Measurements from ENCODE around the gene FBP1.
A peak's percentile ranks its signal among the peaks of the same experiment; 100 is the strongest.

Gene FBP1

GRCh38 chr9:94607423-94607691 is 32.0 kb downstream of the FBP1 start:
- TF ChIP-seq, protein P1, sequence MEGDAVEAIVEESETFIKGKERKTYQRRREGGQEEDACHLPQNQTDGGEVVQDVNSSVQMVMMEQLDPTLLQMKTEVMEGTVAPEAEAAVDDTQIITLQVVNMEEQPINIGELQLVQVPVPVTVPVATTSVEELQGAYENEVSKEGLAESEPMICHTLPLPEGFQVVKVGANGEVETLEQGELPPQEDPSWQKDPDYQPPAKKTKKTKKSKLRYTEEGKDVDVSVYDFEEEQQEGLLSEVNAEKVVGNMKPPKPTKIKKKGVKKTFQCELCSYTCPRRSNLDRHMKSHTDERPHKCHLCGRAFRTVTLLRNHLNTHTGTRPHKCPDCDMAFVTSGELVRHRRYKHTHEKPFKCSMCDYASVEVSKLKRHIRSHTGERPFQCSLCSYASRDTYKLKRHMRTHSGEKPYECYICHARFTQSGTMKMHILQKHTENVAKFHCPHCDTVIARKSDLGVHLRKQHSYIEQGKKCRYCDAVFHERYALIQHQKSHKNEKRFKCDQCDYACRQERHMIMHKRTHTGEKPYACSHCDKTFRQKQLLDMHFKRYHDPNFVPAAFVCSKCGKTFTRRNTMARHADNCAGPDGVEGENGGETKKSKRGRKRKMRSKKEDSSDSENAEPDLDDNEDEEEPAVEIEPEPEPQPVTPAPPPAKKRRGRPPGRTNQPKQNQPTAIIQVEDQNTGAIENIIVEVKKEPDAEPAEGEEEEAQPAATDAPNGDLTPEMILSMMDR (conservative IDR thresholded peaks at IDR 0.05; ENCODE audit: low read length), result no peak
- TF ChIP-seq EZH2phosphoT487 (IDR thresholded peaks at IDR 0.05; ENCODE audit: borderline replicate concordance), result no peak
- H3K36me3 ChIP-seq (ENCODE audit: insufficient read depth, low read length), result no peaks in the 10 kb centered on the region
- peaks cover 6% of the 10 kb centered on the region for H3K4me1 ChIP-seq (ENCODE audit: insufficient read depth, low read length, poor library complexity, severe bottlenecking)
- no peak overlapping the region for H3K4me2 ChIP-seq (ENCODE audit: low read depth, low read length, poor library complexity, severe bottlenecking)
- no peak overlapping the region for H3K9ac ChIP-seq (ENCODE audit: low read depth, low read length, poor library complexity, severe bottlenecking)
- H3K4me3 ChIP-seq (ENCODE audit: low read length, poor library complexity, severe bottlenecking), result no peak overlapping the region
- peaks cover 58% of the 10 kb centered on the region for H3K27me3 ChIP-seq (ENCODE audit: insufficient read depth, low read length, poor library complexity, severe bottlenecking)
- no peaks in the 10 kb centered on the region for H3K9me2 ChIP-seq (replicated peaks; ENCODE audit: low read depth, low read length)
- no peaks in the 10 kb centered on the region for H3K79me2 ChIP-seq (ENCODE audit: insufficient read depth, low read length)
- no peaks in the 10 kb centered on the region for H3K9me3 ChIP-seq (ENCODE audit: insufficient read depth, low read depth, low read length)
- no peaks in the 10 kb centered on the region for H4K20me1 ChIP-seq (ENCODE audit: insufficient read depth, low read length, poor library complexity, severe bottlenecking)
- no peak overlapping the region for H2AFZ ChIP-seq (ENCODE audit: low read length)
- no peaks in the 10 kb centered on the region for H3F3A ChIP-seq (ENCODE audit: low read depth)

GRCh38 chr9:94606646-94607422 is 32.5 kb downstream of the FBP1 start:
- no peaks in the 10 kb centered on the region for H3F3A ChIP-seq (ENCODE audit: low read depth)
- peaks cover 58% of the 10 kb centered on the region for H3K27me3 ChIP-seq (ENCODE audit: insufficient read depth, low read length, poor library complexity, severe bottlenecking)
- peaks cover 3% of the 10 kb centered on the region for H3K4me1 ChIP-seq (ENCODE audit: insufficient read depth, low read length, poor library complexity, severe bottlenecking)
- no peak overlapping the region for H3K4me3 ChIP-seq (ENCODE audit: low read length, poor library complexity, severe bottlenecking)
- no peaks in the 10 kb centered on the region for H3K36me3 ChIP-seq (ENCODE audit: insufficient read depth, low read length)
- H3K9me2 ChIP-seq (replicated peaks; ENCODE audit: low read depth, low read length), result no peaks in the 10 kb centered on the region
- H2AFZ ChIP-seq (ENCODE audit: low read length), result no peak overlapping the region
- no peak for TF ChIP-seq EZH2phosphoT487 (IDR thresholded peaks at IDR 0.05; ENCODE audit: borderline replicate concordance)
- TF ChIP-seq, protein P1 (conservative IDR thresholded peaks at IDR 0.05; ENCODE audit: low read length), result no peak
- no peak overlapping the region for H3K9ac ChIP-seq (ENCODE audit: low read depth, low read length, poor library complexity, severe bottlenecking)
- no peak overlapping the region for H3K4me2 ChIP-seq (ENCODE audit: low read depth, low read length, poor library complexity, severe bottlenecking)
- no peaks in the 10 kb centered on the region for H4K20me1 ChIP-seq (ENCODE audit: insufficient read depth, low read length, poor library complexity, severe bottlenecking)
- no peaks in the 10 kb centered on the region for H3K79me2 ChIP-seq (ENCODE audit: insufficient read depth, low read length)
- H3K9me3 ChIP-seq (ENCODE audit: insufficient read depth, low read depth, low read length), result no peaks in the 10 kb centered on the region

- peaks cover 35% of the 10 kb centered on the region for H3K27me3 ChIP-seq (ENCODE audit: insufficient read depth, low read length, poor library complexity, severe bottlenecking)
- no peak for TF ChIP-seq EZH2phosphoT487 (IDR thresholded peaks at IDR 0.05; ENCODE audit: borderline replicate concordance)
- TF ChIP-seq, protein P1 (conservative IDR thresholded peaks at IDR 0.05; ENCODE audit: low read length), result peak; percentile 86
- no peaks in the 10 kb centered on the region for H3K79me2 ChIP-seq (ENCODE audit: insufficient read depth, low read length)
- no peaks in the 10 kb centered on the region for H3K9me3 ChIP-seq (ENCODE audit: insufficient read depth, low read depth, low read length)
- H4K20me1 ChIP-seq (ENCODE audit: insufficient read depth, low read length, poor library complexity, severe bottlenecking), result no peaks in the 10 kb centered on the region
- no peaks in the 10 kb centered on the region for H3K9me2 ChIP-seq (replicated peaks; ENCODE audit: low read depth, low read length)
- H3F3A ChIP-seq (ENCODE audit: low read depth), result no peaks in the 10 kb centered on the region
- H3K36me3 ChIP-seq (ENCODE audit: insufficient read depth, low read length), result no peaks in the 10 kb centered on the region
- H3K9ac ChIP-seq (ENCODE audit: low read depth, low read length, poor library complexity, severe bottlenecking), result no peak overlapping the region
- H3K4me2 ChIP-seq (ENCODE audit: low read depth, low read length, poor library complexity, severe bottlenecking), result peak overlapping the region; percentile 37
- peak overlapping the region; percentile 11 for H3K4me3 ChIP-seq (ENCODE audit: low read length, poor library complexity, severe bottlenecking)
- peak overlapping the region; percentile 44; the same call in 1 of the 2 replicates for H2AFZ ChIP-seq (ENCODE audit: low read length)
- no peaks in the 10 kb centered on the region for H3K4me1 ChIP-seq (ENCODE audit: insufficient read depth, low read length, poor library complexity, severe bottlenecking)
Observed at GRCh38 chr9:94603259-94604160, 35.8 kb downstream of the FBP1 start.

Data from Loucy (cell line).